Measurements from ENCODE around the gene CTNND2.
"Not testable (repeated sequence)": the region's sequence is repeated elsewhere in the genome, so short reads cannot be mapped to it uniquely, and the experiment has no call there.

Gene CTNND2

GRCh38 chr5:11084111-11084510 lies 820.1 kb downstream of the CTNND2 start:
- FAIRE-seq (no peak), DNase-seq (ENCODE audit: insufficient read length, low spot score) (no peak)
- TF ChIP-seq CTCF (IDR thresholded peaks at IDR 0.05; ENCODE audit: insufficient read depth, missing control alignments): no peak

GRCh38 chr5:11082404-11082945 lies 821.8 kb downstream of the CTNND2 start:
- DNase-seq (ENCODE audit: insufficient read length, low spot score) (no peak), FAIRE-seq (no peak)
- no peak for TF ChIP-seq CTCF (IDR thresholded peaks at IDR 0.05; ENCODE audit: insufficient read depth, missing control alignments)

GRCh38 chr5:11076945-11077613 lies 827.2 kb downstream of the CTNND2 start:
- no peak for TF ChIP-seq CTCF (IDR thresholded peaks at IDR 0.05; ENCODE audit: insufficient read depth, missing control alignments)
- no peak for FAIRE-seq
- no peak for DNase-seq (ENCODE audit: insufficient read length, low spot score)

GRCh38 chr5:11075035-11075805 lies 829.0 kb downstream of the CTNND2 start:
- DNase-seq (ENCODE audit: insufficient read length, low spot score) (no peak), FAIRE-seq (no peak)
- TF ChIP-seq CTCF (IDR thresholded peaks at IDR 0.05; ENCODE audit: insufficient read depth, missing control alignments): no peak

- no peak for TF ChIP-seq CTCF (IDR thresholded peaks at IDR 0.05; ENCODE audit: insufficient read depth, missing control alignments)
- DNase-seq (ENCODE audit: insufficient read length, low spot score): no peak
- no peak for FAIRE-seq
Measured at GRCh38 chr5:11072568-11072967, 831.7 kb downstream of the CTNND2 start.

GRCh38 chr5:11072076-11072475 lies 832.2 kb downstream of the CTNND2 start:
- no peak for FAIRE-seq
- DNase-seq (ENCODE audit: insufficient read length, low spot score): no peak
- TF ChIP-seq CTCF (IDR thresholded peaks at IDR 0.05; ENCODE audit: insufficient read depth, missing control alignments): no peak

GRCh38 chr5:11069041-11069440 lies 835.2 kb downstream of the CTNND2 start:
- no peak for TF ChIP-seq CTCF (IDR thresholded peaks at IDR 0.05; ENCODE audit: insufficient read depth, missing control alignments)
- no peak for DNase-seq (ENCODE audit: insufficient read length, low spot score)
- no peak for FAIRE-seq

GRCh38 chr5:11065723-11066122 lies 838.5 kb downstream of the CTNND2 start:
- DNase-seq (ENCODE audit: insufficient read length, low spot score); FAIRE-seq: not testable (repeated sequence)

Data from D721Med (cell line).